ENCODE measurements around the gene GLMN. TPM values are rescaled to one million over a fixed set of nuclear protein-coding genes. Genes with fewer than 3 reads are reported as not detected.

Gene GLMN
- total and polyA plus RNA-seq, 2 of the 13 experiments (the other 11 are each of a cell fraction or from before 2014, with no cell fraction given): 5.9 to 18.4 TPM

GRCh38 chr1:92291372-92291999 is 7.3 kb downstream of the GLMN start:
- Histone ChIP-seq H3K4me2 (ENCODE audit: low read depth, low read length) (no peak overlapping the region), H3K9ac (ENCODE audit: insufficient read depth, low read depth, low read length) (no peak overlapping the region), H3K9me3 (ENCODE audit: low read length) (no peaks in the 10 kb centered on the region), H3K27me3 (ENCODE audit: control insufficient read depth in 1 of 2, insufficient read depth in 2 of 2, low read length in 2 of 2) (no peaks in the 10 kb centered on the region), H2AFZ (ENCODE audit: low read length) (no peak overlapping the region), H3K4me1 (ENCODE audit: insufficient read depth, low read length) (no peaks in the 10 kb centered on the region), H4K20me1 (ENCODE audit: insufficient read depth, low read length) (no peaks in the 10 kb centered on the region), H3K4me3 (replicated peaks in 1 of 3; ENCODE audit: insufficient read depth in 1 of 3, low read depth in 2 of 3, low read length in 3 of 3) (no peak overlapping the region), H3K27ac (ENCODE audit: extremely low read length, insufficient read depth, low read length) (no peak overlapping the region), H3K36me3 (replicated peaks in 1 of 2; ENCODE audit: control insufficient read depth in 1 of 2, insufficient read depth in 2 of 2, low read length in 2 of 2) (peaks cover 3 to 6% of the 10 kb centered on the region in 2 experiments; a peak in 4 of 5 replicates), H3K79me2 (ENCODE audit: insufficient read depth, low read length) (no peaks in the 10 kb centered on the region)
- ATAC-seq: peak; percentile 70
- BruUV-seq (replicated peaks): no TSS peak
- in situ Hi-C loops (cut with HindIII; ENCODE audit: extremely low pct_ligation_motif_present, low pct_unique_long_range_greater_than_20kb) (loop anchor here (5.0 to 10.0 kb wide), 2 partner anchors 294 to 777 kb away; no protein-coding TSS in a partner anchor), intact Hi-C loops (cut with micrococcal nuclease; ENCODE audit: unreplicated experiment) (loop anchor here (1.0 to 10.0 kb wide), 3 partner anchors 294 to 767 kb away; no protein-coding TSS in a partner anchor)
- FAIRE-seq: peak; percentile 75
- POLR2A ChIA-PET: no interaction called here
- DNase-seq (ENCODE audit: low spot score): peak; percentile 52
- 63% methylated on average over 3 of the region's 3 CpGs for WGBS (ENCODE audit: low lambda C conversion rate)
- CTCF ChIA-PET (ENCODE audit: low intra/inter-chr PET ratio, low total read pairs): interaction anchor here (1.3 kb wide), 1 partner anchor 294 kb away, joined by 10 read pairs; no protein-coding TSS in a partner anchor
- TF ChIP-seq ZNF710 (CRISPR knock-in tag; IDR thresholded peaks at IDR 0.05; ENCODE audit: borderline replicate concordance) (no peak), ZNF672 (CRISPR knock-in tag; IDR thresholded peaks at IDR 0.05) (no peak), STAG1 (CRISPR knock-in tag; IDR thresholded peaks at IDR 0.05) (peak; percentile 78), ZFP37 (CRISPR knock-in tag; IDR thresholded peaks at IDR 0.05; ENCODE audit: borderline replicate concordance) (no peak), HIVEP1 (CRISPR knock-in tag; IDR thresholded peaks at IDR 0.05) (no peak), ZNF629 (CRISPR knock-in tag; conservative IDR thresholded peaks at IDR 0.05) (0 out of 2 replicates have a peak, but pooled peaks have one; percentile 36), ZNF484 (CRISPR knock-in tag; IDR thresholded peaks at IDR 0.05; ENCODE audit: borderline replicate concordance, low read depth) (no peak), GTF2F1 (IDR thresholded peaks at IDR 0.05; ENCODE audit: low read length) (no peak), ZNF800 (CRISPR knock-in tag; IDR thresholded peaks at IDR 0.05) (no peak), ARNTL (CRISPR knock-in tag; IDR thresholded peaks at IDR 0.05) (no peak), UBTF (CRISPR knock-in tag; IDR thresholded peaks at IDR 0.05) (no peak), CENPX (CRISPR knock-in tag; IDR thresholded peaks at IDR 0.05) (no peak), SRF (IDR thresholded peaks at IDR 0.05; ENCODE audit: low read depth, low read length) (no peak), MYNN (CRISPR knock-in tag; IDR thresholded peaks at IDR 0.05; ENCODE audit: low read depth) (no peak), ZNF281 (CRISPR knock-in tag; IDR thresholded peaks at IDR 0.05; ENCODE audit: borderline replicate concordance) (no peak), HHEX (CRISPR knock-in tag; IDR thresholded peaks at IDR 0.05) (no peak)
